AG10803 (cell line): Measurements from ENCODE around the gene HK2.

Source experiments
- DNase-seq: peaks from one replicate; pipeline ENCODE4 v3.0.0; 2010; ENCODE audit warnings: low read depth
- H3K4me3 ChIP-seq: 2 replicates; pipeline ENCODE4 v1.5.1; 2011; ENCODE audit warnings: mild to moderate bottlenecking, low read length, control low read depth
- CTCF ChIP-seq: conservative IDR thresholded peaks from 2 replicates; pipeline ENCODE4 v1.5.1; 2011; ENCODE audit warnings: mild to moderate bottlenecking, low read length, control low read depth, inconsistent platforms

HK2 gene

GRCh38 chr2:74915743-74916142 is 81.8 kb downstream of the HK2 start:
- no peak overlapping the region for H3K4me3 ChIP-seq
- DNase-seq: peak; percentile 33
- TF ChIP-seq CTCF: no peak

GRCh38 chr2:74916394-74916793 is 82.5 kb downstream of the HK2 start:
- TF ChIP-seq CTCF: no peak
- no peak overlapping the region for H3K4me3 ChIP-seq
- no peak for DNase-seq

- DNase-seq: peak; percentile 74
- TF ChIP-seq CTCF: no peak
- H3K4me3 ChIP-seq: no peak overlapping the region
Observed at GRCh38 chr2:74917702-74918619, 84.0 kb downstream of the HK2 start.

GRCh38 chr2:74919827-74920226 is 85.9 kb downstream of the HK2 start:
- H3K4me3 ChIP-seq: peak overlapping the region; percentile 47
- no peak for DNase-seq
- peak; percentile 76 for TF ChIP-seq CTCF

GRCh38 chr2:74921236-74921736 is 87.4 kb downstream of the HK2 start:
- no peak overlapping the region for H3K4me3 ChIP-seq
- no peak for DNase-seq
- no peak for TF ChIP-seq CTCF

GRCh38 chr2:74922592-74923227 is 88.8 kb downstream of the HK2 start:
- H3K4me3 ChIP-seq: no peak overlapping the region
- TF ChIP-seq CTCF: no peak
- no peak for DNase-seq
